Activated CD4-positive, CD25-positive, alpha-beta regulatory T cell treated with anti-CD3 and anti-CD28 coated beads, Interleukin-2, amount 50 U/mL, for 24 hours (primary cell): Measurements from ENCODE around the gene STRBP.
"Not testable (repeated sequence)": the region's sequence is repeated elsewhere in the genome, so short reads cannot be mapped to it uniquely, and the experiment has no call there.

Source experiments
- ATAC-seq, 2 donors: fragments of 150-1000 bp; cut with Tn5 transposase; one replicate each; pipeline ENCODE4 v1.10.0; 2021; ENCODE audit warnings: mild to moderate bottlenecking in 1 of 2, moderate library complexity in 1 of 2

Gene STRBP

GRCh38 chr9:123187131-123187530 lies 81.3 kb downstream of the STRBP start:
- ATAC-seq = no peak

- ATAC-seq = not testable (repeated sequence)
Measured at GRCh38 chr9:123186029-123186428, 82.4 kb downstream of the STRBP start.

- ATAC-seq = no peak
Measured at GRCh38 chr9:123176949-123177348, 91.4 kb downstream of the STRBP start.

GRCh38 chr9:123175854-123176629 lies 92.3 kb downstream of the STRBP start:
- no peak for ATAC-seq

- ATAC-seq = peak in 1 of 2 donors; percentile 33
Measured at GRCh38 chr9:123174887-123175518, 93.4 kb downstream of the STRBP start.

- no peak for ATAC-seq
Measured at GRCh38 chr9:123174079-123174478, 94.3 kb downstream of the STRBP start.

- ATAC-seq = no peak
Measured at GRCh38 chr9:123169926-123170325, 98.5 kb downstream of the STRBP start.

GRCh38 chr9:123168586-123168985 lies 99.8 kb downstream of the STRBP start:
- ATAC-seq = no peak

- ATAC-seq = no peak
Measured at GRCh38 chr9:123167474-123167873, 100.9 kb downstream of the STRBP start.

GRCh38 chr9:123165813-123166212 lies 102.6 kb downstream of the STRBP start:
- ATAC-seq = no peak

GRCh38 chr9:123164285-123164684 lies 104.1 kb downstream of the STRBP start:
- ATAC-seq = no peak

- ATAC-seq = no peak
Measured at GRCh38 chr9:123162791-123163345, 105.5 kb downstream of the STRBP start.

GRCh38 chr9:123162360-123162759 lies 106.0 kb downstream of the STRBP start:
- no peak for ATAC-seq

- no peak for ATAC-seq
Measured at GRCh38 chr9:123157221-123157620, 111.2 kb downstream of the STRBP start.

- no peak for ATAC-seq
Measured at GRCh38 chr9:123150708-123151503, 117.5 kb downstream of the STRBP start.

GRCh38 chr9:123149067-123149466 lies 119.3 kb downstream of the STRBP start:
- no peak for ATAC-seq

GRCh38 chr9:123138163-123138562 lies 130.2 kb downstream of the STRBP start:
- no peak for ATAC-seq

GRCh38 chr9:123135430-123135829 lies 133.0 kb downstream of the STRBP start:
- ATAC-seq = no peak

- no peak for ATAC-seq
Measured at GRCh38 chr9:123132696-123133095, 135.7 kb downstream of the STRBP start.

GRCh38 chr9:123131993-123132392 lies 136.4 kb downstream of the STRBP start:
- no peak for ATAC-seq

GRCh38 chr9:123131258-123131657 lies 137.1 kb downstream of the STRBP start:
- ATAC-seq = no peak

- no peak for ATAC-seq
Measured at GRCh38 chr9:123129423-123129822, 139.0 kb downstream of the STRBP start.

GRCh38 chr9:123128591-123128990 lies 139.8 kb downstream of the STRBP start:
- no peak for ATAC-seq
